ENCODE data around the gene RASL12.
"Not testable (repeated sequence)": the region's sequence is repeated elsewhere in the genome, so short reads cannot be mapped to it uniquely, and the experiment has no call there.

The RASL12 gene

DNA sequence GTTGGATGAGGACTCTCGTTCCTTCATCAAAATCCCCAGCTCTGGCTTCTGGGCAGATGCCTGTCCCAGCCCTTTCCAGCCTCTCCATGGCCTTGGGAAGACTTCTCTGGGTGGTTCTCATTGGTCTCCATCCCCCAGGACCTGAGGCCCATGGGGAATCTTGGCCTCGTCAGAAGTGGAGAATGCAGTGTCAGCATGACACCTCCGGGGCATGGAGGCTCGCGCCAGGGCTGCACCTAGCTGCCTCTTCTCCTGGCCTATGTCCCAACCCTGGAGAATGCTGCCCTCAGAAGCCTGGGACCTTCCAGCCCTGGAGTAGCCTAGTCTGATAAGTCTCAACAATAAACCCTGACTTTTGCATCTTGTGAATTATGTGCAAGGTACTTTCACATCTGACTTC lies 11.8 kb upstream of the RASL12 start:
- DNase-seq: no peak
- in situ Hi-C loops (cut with HindIII; ENCODE audit: low pct_ligation_motif_present, low pct_unique_long_range_greater_than_20kb, low sequenced_read_pairs): no loop called here

DNA sequence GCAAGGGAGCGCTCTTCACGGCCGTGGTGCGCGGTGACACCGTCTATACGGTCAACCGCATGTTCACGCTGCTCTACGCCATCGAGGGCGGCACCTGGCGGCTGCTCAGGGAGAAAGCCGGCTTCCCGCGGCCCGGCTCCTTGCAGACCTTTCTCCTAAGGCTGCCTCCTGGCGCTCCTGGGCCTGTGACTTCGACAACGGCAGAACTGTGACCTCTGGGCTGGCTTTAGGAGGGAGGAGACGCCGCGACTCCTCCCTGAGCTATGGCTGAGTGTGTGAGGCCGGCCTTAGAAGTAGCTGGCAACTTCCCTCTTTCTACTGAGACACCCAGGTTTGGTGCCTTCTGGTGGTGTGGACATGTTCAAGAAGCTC lies 10.2 kb upstream of the RASL12 start:
- in situ Hi-C loops (cut with HindIII; ENCODE audit: low pct_ligation_motif_present, low pct_unique_long_range_greater_than_20kb, low sequenced_read_pairs): no loop called here
- DNase-seq: no peak

DNA sequence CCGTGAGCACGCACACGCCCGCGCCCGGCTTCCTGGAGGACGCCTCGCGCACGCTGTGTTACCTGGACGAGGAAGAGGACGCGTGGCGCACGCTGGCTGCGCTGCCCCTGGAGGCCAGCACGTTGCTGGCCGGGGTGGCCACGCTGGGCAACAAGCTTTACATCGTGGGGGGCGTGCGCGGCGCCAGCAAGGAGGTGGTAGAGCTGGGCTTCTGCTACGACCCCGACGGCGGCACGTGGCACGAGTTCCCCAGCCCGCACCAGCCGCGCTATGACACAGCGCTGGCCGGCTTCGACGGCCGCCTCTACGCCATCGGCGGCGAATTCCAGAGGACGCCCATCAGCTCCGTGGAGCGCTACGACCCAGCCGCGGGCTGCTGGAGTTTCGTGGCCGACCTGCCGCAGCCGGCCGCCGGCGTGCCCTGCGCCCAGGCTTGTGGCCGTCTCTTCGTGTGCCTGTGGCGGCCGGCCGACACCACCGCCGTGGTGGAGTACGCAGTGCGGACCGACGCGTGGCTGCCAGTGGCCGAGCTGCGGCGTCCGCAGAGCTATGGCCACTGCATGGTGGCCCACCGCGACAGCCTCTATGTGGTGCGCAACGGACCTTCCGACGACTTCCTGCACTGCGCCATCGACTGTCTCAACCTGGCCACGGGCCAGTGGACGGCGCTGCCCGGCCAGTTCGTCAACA lies 9.6 kb upstream of the RASL12 start:
- no peak for DNase-seq
- in situ Hi-C loops (cut with HindIII; ENCODE audit: low pct_ligation_motif_present, low pct_unique_long_range_greater_than_20kb, low sequenced_read_pairs): no loop called here

DNA sequence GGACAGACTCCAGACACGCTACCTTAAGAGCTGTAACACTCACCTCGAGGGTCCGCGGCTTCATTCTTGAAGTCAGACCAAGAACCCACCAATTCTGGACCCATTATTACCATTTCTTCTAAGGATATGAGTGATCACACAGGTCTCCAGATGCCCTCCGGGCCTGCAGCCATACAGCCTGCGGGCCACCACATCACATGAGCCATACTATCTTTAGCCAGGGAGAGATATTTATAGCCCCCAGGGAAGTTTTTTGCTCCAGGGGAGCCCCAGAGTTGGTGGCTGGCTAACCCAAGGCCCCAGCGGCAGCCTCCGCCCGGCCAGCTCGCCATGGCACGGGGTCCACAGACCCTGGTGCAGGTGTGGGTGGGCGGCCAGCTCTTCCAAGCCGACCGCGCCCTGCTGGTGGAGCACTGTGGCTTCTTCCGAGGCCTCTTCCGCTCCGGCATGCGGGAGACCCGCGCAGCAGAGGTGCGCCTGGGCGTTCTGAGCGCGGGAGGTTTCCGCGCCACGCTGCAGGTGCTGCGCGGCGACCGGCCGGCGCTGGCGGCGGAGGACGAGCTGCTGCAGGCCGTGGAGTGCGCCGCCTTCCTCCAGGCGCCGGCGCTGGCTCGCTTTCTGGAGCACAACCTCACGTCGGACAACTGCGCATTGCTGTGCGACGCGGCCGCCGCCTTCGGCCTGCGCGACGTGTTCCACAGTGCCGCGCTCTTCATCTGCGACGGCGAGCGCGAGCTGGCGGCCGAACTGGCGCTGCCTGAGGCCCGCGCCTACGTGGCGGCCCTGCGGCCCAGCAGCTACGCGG lies 8.9 kb upstream of the RASL12 start, which contains the start of gene KBTBD13:
TSS of gene KBTBD13 (plus strand) at position 261 of the 805 bp plus-strand sequence. CDS start at position 331, 70 bp downstream.
- no peak for DNase-seq
- in situ Hi-C loops (cut with HindIII; ENCODE audit: low pct_ligation_motif_present, low pct_unique_long_range_greater_than_20kb, low sequenced_read_pairs): no loop called here

DNA sequence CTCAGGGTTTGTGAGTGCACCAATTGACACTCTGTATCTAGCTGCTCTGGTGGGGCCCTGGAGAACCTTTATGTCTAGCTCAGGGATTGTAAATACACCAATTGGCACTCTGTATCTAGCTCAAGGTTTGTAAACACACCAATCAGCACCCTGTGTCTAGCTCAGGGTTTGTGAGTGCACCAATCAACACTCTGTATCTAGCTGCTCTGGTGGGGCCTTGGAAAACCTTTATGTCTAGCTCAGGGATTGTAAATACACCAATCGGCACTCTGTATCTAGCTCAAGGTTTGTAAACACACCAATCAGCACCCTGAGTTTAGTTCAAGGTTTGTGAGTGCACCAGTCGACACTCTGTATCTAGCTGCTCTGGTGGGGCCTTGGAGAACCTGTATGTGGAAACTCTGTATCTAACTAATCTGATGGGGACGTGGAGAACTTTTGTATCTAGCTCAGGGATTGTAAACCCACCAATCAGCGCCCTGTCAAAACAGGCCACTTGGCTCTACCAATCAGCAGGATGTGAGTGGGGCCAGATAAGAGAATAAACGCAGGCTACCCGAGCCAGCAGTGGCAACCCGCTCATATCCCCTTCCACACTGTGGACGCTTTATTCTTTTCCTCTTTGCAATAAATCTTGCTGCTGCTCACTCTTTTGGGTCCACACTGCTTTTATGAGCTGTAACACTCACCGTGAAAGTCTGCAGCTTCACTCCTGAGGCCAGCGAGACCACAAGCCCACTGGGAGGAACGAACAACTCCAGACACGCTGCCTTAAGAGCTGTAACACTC lies 8.0 kb upstream of the RASL12 start:
- DNase-seq; in situ Hi-C loops (cut with HindIII; ENCODE audit: low pct_ligation_motif_present, low pct_unique_long_range_greater_than_20kb, low sequenced_read_pairs): not testable (repeated sequence)

DNA sequence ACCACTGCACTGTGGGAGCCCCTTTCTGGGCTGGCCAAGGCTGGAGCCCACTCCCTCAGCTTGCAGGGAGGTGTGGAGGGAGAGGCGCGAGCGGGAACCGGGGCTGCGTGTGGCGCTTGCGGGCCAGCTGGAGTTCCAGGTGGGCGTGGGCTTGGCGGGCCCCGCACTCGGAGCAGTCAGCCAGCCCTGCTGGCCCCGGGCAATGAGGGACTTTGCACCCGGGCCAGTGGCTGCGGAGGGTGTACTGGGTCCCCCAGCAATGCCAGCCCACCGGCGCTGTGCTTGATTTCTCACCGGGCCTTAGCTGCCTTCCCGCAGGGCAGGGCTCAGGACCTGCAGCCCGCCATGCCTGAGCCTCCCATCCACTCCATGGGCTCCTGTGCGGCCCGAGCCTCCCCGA lies 7.2 kb upstream of the RASL12 start:
- in situ Hi-C loops (cut with HindIII; ENCODE audit: low pct_ligation_motif_present, low pct_unique_long_range_greater_than_20kb, low sequenced_read_pairs); DNase-seq: not testable (repeated sequence)

DNA sequence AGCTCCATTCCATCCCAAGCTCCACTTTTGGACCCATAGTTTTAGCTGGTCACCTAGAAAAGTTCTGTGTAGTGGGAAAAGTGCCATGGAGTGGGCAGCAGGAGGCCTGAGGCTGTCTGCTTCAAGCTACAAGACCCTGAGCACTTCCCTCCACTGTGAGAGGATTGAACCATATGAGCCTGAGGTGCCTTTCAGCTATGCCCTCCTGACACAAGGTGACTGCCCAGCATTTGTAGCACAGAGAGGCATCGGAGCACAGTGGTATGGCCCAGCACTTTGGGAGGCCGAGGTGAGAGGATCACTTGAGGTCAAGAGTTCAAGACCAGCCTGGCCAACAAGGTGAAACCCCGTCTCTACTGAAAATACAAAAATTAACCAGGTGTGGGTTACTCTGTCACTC lies 4.8 kb upstream of the RASL12 start:
- no peak for DNase-seq
- in situ Hi-C loops (cut with HindIII; ENCODE audit: low pct_ligation_motif_present, low pct_unique_long_range_greater_than_20kb, low sequenced_read_pairs): no loop called here

DNA sequence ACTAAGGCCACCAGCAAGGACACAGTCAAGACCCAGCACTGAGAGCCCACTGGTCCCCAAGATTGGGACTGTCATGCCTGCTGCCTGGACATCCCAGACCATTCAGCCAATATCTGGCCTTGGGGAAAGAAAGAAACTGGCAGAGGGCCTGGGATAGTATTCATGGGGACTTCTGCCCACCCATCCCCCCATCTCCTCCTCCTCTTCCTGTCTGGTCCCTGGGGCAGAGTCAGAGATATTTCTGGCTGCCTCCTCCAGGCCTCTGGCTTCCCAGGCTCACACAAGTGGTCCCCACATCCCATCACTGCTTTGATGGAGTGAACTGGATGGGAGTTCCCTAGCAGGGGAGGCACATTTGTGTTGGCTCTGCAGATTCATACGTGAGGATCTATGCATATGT lies 4.2 kb upstream of the RASL12 start:
- DNase-seq: no peak
- in situ Hi-C loops (cut with HindIII; ENCODE audit: low pct_ligation_motif_present, low pct_unique_long_range_greater_than_20kb, low sequenced_read_pairs): no loop called here

DNA sequence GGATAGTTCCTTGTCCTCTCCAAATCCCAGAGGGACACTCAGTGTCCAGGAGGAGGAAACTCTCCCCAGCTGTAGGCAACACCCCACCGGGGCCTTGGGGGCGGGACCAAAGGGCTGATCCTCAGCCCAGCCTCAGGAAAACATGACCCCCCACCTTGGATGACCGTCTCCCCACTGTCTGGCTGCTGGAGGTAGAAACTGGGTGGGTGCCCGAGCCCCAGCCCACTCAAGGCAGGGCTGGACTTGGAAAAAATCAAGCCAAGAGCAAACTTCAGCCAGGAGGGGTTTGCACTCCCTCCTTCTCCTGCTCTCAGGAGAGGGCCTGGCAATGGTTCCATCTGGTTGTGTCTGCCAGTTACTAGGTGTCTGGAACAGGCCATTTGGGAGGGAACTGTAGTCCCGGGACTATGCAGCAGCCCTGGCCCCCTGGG lies 3.6 kb upstream of the RASL12 start:
- DNase-seq: no peak
- in situ Hi-C loops (cut with HindIII; ENCODE audit: low pct_ligation_motif_present, low pct_unique_long_range_greater_than_20kb, low sequenced_read_pairs): no loop called here

DNA sequence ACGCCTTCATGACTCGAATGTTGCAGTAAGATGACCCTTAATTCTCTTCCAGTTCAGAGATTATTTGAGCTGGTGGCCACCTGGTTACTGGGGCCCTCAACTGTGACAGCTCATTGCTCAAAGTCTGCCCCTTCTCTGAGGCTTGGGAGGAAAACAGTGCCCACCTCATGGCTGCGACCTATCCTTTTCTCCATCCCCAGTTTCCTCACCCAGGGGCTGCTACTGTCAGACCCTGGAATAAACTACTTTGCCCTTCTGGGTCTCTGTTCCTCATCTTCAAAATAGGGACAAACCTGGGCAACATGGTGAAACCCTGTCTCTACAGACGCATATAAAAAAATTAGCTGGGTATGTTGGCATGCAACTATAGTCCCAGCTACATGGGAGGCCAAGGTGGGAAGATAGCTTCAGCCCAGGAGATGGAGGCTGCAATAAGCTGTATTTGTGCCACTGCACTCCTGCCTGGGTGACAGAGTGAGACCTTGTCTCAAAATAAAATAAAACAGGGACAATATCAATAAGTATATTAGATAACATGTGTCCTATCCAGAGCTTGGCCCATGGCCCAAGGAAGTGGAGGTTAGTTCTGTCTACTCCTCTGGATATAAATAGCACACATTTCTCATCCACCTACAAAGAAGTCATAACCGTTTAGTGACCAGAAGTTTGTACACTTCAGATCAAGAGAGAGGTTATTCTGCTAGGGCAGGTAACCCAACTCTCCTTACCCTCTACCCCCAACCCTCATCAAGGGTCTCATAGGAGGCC lies 2.2 kb upstream of the RASL12 start:
- in situ Hi-C loops (cut with HindIII; ENCODE audit: low pct_ligation_motif_present, low pct_unique_long_range_greater_than_20kb, low sequenced_read_pairs): no loop called here
- DNase-seq: no peak

DNA sequence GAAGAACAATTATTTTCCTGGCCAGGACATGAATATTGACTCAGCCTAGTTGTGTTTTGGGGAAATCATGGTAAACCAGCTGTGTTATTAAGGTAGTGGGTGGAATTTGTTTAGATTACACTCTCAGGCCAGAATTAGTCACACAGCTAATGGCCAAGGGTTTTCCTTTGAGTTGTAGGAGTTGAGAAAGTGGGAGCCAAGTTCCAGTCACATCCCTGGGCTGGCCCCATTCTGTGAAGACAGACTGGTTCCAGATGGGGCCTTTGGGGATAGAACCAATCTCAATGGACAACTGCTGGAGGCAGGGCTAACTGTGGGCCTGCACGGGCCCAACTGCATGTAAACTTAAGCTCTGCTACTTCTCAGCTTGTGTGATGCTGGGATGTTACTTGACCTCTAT lies 1.4 kb upstream of the RASL12 start:
- no peak for DNase-seq
- in situ Hi-C loops (cut with HindIII; ENCODE audit: low pct_ligation_motif_present, low pct_unique_long_range_greater_than_20kb, low sequenced_read_pairs): no loop called here

DNA sequence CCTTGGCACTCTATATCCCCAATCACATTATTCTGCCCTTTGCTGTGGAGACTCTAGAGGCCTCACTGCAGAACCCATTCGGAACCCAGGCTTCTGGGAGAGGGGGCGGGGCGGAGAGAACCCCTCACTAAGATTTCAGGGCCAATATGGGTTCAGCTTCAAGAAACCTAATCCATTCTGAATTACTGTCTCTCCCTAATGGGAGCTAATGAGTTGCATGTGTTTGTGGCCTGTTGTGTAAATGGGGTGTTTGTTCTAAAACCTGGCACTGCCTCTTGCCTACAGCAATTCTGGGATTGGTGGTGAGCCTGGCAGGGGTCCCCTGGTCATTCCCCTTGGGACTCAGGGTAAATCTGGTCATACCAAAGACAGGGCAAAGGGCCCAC lies 605 bp upstream of the RASL12 start:
- no peak for DNase-seq
- in situ Hi-C loops (cut with HindIII; ENCODE audit: low pct_ligation_motif_present, low pct_unique_long_range_greater_than_20kb, low sequenced_read_pairs): no loop called here

DNA sequence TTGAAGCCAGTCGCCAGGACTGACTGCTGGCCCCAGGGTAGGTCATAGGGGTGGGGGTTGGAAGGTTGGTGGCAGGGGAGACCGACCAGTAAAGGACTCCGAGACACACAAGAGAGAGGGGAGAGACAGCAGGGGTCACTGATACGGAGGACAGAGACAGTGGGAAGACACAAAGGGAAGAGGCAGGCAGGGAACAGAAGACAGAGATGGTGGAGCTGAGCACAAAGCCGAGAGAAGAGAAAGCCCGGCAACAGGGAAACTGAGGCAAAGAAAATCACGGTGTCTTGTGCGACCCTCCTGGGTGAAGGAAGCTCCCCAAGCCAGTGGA lies 510 bp downstream of the RASL12 start:
- in situ Hi-C loops (cut with HindIII; ENCODE audit: low pct_ligation_motif_present, low pct_unique_long_range_greater_than_20kb, low sequenced_read_pairs): no loop called here

DNA sequence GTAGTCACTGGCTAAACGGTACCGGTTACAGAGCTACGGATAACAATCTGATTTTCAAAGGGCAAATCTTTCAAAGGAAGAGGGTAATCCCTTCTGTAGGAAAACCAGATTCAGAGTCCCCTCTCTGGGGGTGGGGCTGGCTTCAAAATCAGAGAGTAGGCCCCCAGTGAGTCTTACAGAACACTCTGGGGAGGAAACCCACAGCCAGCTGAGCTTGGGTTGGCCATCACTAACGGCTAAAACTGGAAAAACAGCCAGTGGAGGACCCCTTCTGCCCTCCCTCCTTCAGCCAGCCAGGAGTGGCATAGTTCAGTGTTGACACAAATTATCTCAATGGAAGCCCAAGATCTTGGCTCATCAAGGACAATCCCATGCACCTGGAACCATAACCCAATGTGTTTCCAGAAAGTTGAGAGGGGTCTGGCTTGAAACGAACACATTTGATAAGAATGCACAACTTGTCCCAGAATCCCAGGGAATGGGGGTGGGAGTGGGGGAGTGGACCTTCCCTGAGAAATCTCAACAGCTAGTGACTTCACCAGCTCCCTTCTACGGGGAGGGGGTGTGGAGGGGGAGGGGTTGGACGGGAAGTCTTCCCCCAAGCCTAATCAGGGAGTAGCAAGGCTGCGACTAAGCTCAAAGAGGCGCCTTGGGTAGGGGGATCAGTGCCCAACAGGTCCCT lies 1.0 kb downstream of the RASL12 start:
- no peak for DNase-seq
- in situ Hi-C loops (cut with HindIII; ENCODE audit: low pct_ligation_motif_present, low pct_unique_long_range_greater_than_20kb, low sequenced_read_pairs): no loop called here

More for the DNA sequence above, 510 bp downstream of the RASL12 start:
- no peak for DNase-seq

DNA sequence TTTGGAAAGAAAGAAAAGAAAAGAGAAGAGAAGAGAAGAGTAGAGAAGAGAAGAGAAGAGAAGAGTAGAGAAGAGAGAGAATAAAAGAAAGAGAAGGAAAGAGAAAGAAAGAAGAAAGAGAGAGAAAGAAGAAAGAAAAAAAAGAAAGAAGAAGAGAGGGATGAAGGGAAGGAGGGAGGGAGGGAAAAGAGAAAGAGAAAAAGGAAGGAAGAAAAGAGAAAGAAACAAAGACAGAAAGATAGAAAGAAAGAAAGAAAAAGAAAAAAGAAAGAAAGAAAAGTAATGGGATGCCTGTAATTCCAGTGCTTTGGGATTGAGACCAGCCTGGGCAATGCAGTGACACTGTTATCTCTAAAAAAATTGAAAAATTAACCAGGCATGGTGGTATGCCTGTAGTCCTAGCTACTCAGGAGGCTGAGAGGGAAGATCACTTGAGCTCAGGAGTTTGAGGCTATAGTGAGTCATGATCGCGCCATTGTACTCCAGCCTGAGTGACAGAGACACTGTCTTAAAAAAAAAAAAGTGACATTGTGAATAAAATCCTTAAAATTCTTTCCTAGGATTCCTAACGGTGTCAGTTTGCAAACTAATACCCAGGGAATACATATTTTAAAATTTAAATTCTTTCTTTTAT lies 1.7 kb downstream of the RASL12 start:
- in situ Hi-C loops (cut with HindIII; ENCODE audit: low pct_ligation_motif_present, low pct_unique_long_range_greater_than_20kb, low sequenced_read_pairs): no loop called here
- no peak for DNase-seq

DNA sequence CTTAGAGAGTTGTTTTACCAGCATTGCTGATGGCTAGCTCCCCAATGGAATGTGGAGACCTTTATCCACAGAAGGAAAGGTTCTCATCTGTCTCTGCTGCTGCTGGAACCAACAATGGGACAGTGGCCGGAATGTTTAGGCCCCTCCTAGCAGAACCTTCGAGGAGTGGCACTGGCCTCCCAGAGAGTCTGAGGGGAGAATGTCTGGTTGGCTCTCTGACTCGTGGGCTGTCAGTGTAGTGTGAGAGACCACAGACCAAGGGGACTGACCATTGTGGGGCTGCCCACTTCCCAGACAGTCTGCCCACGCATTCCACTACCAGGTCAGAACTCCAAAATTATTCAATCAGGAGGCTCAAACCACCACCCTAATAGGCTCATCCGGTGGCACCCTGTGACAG lies 5.1 kb downstream of the RASL12 start:
- in situ Hi-C loops (cut with HindIII; ENCODE audit: low pct_ligation_motif_present, low pct_unique_long_range_greater_than_20kb, low sequenced_read_pairs): no loop called here
- DNase-seq: no peak

DNA sequence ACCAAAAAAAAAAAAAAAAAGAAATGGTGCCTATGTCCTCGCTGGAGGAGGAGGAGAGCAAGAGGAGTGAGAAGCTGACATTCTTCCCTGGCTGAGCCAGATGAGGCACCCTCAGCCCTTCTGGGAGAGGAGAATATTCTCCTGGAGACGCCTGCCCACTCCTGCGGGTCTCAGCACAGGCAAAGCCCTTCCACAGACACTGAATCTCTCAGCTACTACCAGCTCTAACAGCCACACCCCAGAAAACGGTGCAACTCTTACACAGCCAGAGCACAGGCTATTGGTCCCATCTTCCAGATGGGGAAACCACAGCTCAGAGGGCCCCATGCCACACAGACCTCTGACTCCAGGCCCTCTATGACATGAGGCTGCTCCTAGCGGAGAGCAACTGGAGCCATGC lies 5.7 kb downstream of the RASL12 start:
- DNase-seq: no peak
- in situ Hi-C loops (cut with HindIII; ENCODE audit: low pct_ligation_motif_present, low pct_unique_long_range_greater_than_20kb, low sequenced_read_pairs): no loop called here
